NK-92 (cell line): ENCODE results near the gene TRIM24.
"Not testable (repeated sequence)": the region's sequence is repeated elsewhere in the genome, so short reads cannot be mapped to it uniquely, and the experiment has no call there.

Experiments
- DNase-seq: peaks from one replicate; lab custom pipeline; 2025; ENCODE audit not compliant: unreplicated experiment; lab: John Stamatoyannopoulos, UW

Gene TRIM24

GRCh38 chr7:138459413-138460175, 465 bp upstream of the TRIM24 start:
- DNase-seq = peak; percentile 98

- no peak for DNase-seq
These were observed 869 bp downstream of the TRIM24 start for GRCh38 chr7:138460649-138461607.

GRCh38 chr7:138463291-138463618, 3.2 kb downstream of the TRIM24 start:
- not testable (repeated sequence) for DNase-seq

- DNase-seq = no peak
These were observed 5.0 kb downstream of the TRIM24 start for GRCh38 chr7:138465046-138465445.

GRCh38 chr7:138466069-138466756, 6.2 kb downstream of the TRIM24 start:
- not testable (repeated sequence) for DNase-seq

DNA sequence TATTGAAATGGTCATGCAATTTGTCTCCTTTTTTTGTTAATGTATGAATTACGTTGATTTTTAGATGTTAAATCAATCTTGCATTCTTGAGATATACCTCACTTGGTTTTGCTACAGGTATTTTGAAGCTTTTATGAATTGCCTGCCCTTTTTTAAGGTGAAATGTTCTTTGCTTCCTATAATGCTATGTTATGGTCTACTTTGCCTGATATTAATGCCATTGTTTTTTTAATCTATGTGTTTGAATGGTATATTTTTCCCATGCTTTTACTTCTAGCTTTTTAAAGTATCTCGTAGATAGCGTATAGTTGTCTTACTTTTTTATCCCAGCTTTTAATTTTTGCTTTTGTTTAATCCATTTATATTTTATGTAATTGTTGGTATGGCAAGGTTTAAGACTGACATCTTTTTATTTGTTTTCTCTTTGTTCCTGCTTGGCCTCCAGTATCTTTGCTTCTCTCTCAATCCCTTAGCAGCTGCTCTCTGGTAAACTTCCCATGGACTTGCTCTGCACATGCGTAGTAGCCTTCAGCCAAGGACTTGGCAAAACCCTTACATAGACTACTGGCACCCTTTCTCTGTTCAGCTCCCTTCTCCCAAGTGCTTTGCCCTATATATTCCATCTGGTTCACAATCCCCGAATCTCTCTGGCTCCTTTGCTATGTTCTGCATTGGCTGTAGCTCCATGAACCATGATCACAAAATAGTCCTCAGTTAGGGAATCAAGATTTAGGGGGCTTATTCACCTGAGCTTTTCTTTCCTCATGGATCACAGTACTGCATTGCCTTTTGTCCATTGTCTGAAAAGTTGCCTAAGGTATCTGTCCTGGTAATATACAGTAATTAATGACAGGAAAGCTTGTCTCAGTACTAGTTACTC, 8.4 kb downstream of the TRIM24 start:
- no peak for DNase-seq

DNA sequence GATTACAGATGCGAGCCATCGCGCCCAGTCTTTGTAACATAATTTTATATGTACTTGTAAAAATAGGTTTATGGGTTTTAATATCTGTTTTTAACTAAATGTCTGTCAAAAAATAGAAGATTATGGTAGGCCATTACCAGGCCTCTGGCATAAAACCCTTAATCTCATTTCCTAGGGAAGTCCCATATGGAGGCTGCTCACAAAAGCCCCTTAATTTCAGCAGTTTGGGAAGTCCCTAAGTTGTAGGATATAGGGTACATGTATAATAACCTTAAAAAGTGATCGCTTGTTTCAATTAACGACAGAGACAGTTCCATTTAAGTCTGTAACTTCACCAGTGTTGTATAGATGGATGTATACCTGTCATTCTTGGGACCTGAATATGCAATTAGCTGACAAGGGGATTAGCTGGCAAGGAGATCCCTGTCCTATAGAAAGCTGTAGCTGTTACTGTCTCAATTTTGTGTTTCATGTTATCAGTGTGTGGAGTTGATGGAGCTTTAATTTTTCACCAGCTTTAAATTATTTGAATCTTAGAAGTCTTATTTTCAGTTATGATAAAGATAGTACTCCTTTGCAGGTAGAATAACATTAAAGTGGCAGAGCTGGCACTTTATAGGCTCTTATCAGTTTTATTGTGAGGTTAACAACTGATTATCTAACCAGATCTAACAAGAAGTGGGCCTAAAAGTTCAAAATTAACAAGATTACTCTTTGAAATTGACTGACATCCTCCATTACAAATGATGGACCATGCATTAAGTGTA, 10.5 kb downstream of the TRIM24 start:
- DNase-seq = no peak

DNA sequence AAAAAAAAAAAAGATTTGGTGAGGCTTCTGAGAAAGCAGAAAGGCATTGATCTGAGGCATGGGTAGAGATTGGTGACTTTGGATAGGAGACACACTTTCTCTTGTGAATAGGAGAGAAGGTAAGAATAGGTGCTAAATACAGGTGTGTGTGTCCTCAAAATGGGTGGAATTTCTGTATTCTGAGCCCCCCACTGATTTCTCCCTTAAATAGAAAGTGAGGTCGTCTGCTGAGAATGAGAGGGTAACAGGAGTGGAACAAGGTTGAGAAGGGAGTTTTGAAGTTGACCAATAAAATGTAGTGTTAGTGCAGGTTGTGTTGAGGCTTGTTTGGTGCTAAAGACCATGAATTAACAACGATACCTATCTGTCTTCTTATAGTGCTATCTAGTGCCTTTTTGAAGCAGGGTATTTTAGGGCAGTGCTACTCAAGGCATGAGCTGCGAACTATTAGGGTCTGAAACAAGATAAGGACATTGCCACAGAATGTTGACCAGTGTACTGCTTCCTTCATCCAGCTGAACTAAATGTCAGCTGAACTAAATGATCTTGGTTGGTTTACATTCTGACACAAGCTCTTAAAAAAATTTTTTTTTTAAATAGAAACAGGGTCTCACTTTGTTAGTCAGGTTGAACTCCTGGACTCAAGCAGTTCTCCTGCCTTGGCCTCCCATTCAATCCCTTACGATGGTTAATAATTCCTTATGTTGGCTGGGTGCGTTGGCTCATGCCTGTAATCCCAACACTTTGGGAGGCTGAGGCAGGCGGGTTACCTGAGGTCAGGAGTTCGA, 12.4 kb downstream of the TRIM24 start:
- DNase-seq = no peak

DNA sequence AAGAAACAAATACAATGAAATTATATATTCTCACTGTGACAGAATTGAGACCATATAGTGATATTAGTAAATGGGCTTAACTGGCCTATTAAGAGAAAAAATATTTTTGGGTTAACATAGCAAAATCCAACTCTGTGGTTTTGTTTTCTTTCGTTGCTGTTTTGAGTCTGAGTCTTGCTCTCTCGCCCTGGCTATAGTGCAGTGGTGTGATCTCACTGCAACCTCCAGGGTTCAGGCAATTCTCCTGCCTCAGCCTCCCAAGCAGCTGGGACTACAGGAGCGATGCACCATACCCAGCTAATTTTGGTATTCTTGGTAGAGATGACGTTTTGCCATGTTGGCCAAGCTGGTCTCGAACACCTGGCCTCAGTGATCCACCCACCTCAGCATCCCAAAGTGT, 15.3 kb downstream of the TRIM24 start:
- DNase-seq = no peak

DNA sequence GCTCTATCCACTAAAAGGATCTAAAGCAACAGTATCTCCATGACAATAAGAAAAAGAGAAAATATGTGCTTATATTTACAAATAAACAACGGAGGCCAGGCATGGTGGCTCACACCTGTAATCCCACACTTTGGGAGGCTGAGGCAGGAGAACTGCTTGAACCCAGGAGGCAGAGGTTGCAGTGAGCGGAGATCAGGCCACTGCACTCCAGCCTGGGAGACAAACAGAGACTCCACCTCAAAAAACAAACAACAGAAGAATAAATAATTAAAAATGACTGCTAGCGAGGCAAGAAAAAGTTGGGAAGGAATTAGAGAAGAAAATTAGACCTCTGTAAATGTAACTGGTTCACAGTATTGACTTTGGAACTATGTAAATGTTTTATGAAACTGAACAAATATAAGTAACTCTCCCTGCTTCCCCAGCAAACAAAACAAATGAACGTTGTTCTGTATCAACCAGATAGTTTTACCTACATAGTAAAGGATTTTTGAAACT, 17.1 kb downstream of the TRIM24 start:
- no peak for DNase-seq

DNA sequence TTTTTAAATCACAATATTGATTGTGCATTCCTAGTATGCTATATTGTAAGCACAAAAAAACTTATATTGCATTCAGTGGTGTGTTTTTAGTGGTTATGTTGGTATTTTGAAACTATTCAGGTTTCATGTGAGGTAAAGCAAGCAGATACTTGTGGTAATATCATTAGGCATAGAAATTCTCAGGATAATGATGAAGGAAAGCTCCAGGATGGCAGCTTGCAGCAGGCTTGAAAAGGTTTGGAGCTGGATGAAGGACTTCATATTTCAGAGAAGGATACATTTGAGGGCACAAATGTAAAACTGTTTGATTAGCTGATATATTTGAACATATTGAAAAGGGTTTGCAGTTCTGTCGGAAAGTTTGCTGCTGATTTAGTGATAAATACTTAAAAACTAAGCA, 17.5 kb downstream of the TRIM24 start:
- DNase-seq = no peak

GRCh38 chr7:138478499-138478908, 18.4 kb downstream of the TRIM24 start:
- DNase-seq = no peak

DNA sequence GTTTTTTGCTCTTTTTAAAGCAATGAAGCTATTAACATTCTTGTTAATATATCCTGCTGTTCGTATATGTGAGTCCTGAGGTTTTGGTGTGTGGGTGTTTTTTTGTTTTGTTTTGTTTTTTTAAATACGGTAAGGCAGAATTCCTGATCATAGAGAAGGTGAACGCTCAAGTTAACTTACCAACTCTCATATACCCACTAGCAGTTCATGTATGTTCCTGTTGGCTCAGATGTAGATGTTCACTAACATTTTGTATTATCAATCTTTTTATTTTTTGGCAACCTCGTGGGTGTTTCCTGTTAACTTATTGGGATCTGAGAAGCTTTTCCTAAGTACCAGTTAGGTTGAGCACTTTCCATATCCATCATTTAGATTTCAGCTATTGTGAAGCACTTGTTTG, 20.5 kb downstream of the TRIM24 start:
- no peak for DNase-seq

DNA sequence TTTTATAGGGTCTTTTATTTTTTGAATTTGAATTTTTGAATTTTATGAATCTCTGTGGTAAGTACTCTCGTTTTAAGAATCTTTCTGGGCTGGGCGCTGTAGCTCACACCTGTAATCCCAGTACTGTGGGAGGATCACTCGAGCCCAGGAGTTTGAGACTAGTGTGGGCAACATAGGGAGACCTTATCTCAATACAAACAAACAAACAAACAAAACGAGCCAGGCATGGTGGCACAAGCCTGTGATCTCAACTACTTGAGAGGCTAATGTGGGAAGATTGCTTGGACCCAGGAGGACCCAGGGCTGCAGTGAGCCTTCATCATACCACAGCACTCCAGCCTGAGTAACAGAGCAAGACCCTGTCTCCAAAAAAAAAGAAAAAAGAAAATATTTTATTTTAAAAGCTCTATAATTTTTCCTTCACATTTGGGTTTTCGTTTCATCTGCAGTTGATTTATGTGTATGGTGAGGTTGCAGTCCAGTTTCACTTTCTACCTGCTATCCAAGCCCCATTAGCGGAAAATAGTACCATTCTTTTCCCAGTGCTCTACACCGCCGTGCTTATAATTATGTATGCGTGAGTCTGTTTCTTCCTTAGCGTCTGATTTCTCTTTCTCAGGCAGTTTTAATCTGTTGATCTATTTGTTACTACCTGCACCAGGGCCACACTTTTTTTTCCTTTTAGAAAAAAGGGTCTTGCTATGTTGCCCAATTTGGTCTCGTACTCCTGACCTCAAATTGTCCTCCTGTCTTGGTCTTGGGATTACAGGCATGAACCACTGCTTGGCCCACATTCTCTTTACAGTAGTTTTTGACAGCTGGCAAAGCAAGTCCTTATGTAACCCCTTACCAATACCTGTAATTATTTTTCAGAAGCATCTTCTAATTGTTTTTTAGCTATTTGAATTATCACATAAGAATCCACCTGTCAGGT, 21.7 kb downstream of the TRIM24 start:
- no peak for DNase-seq

DNA sequence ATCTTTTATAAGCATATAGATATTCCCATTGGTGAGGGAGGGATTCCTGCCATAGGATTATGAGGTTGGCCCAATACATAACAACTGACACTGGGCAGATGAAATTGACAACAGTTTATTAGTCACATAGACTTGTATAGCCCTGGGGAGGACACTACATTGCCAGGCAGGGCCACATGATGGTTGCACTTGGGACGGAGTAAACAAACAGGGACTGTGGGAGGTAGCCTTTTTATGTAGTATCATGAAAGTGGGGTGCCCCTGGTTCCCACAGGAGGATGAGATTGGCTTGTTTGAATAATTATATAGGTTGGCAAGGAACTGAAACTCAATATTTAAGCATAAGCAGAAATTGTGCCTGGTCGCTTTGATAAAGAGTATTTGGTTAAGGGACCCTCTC, 23.5 kb downstream of the TRIM24 start:
- no peak for DNase-seq

DNA sequence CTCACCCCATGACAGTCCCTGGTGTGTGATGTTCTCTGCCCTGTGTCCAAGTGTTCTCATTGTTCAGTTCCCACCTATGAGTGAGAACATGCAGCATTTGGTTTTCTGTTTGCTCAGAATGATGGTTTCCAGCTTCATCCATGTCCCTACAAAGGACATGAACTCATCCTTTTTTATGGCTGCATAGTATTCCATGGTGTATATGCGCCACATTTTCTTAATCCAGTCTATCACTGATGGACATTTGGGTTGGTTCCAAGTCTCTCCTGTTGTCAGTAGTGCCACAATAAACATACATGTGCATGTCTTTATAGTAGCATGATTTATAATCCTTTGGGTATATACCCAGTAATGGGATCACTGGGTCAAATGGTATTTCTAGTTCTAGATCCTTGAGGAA, 25.4 kb downstream of the TRIM24 start:
- not testable (repeated sequence) for DNase-seq

- not testable (repeated sequence) for DNase-seq
These were observed 29.1 kb downstream of the TRIM24 start for GRCh38 chr7:138489139-138489538.
